PFSK-1 (cell line): Measurements from ENCODE around the gene SPATA17.

Experiments used
- FOXP2 ChIP-seq: optimal IDR thresholded peaks from 2 replicates; pipeline ENCODE3; 2011; ENCODE audit warnings: borderline replicate concordance, control low read depth, inconsistent platforms; ENCODE audit not compliant: insufficient read depth; ENCODE audit errors: extremely low read length, extremely low read depth
- POLR2AphosphoS5 ChIP-seq: IDR thresholded peaks from 2 replicates; pipeline ENCODE4 v1.6.1; 2012; ENCODE audit warnings: low read depth, mild to moderate bottlenecking, control low read depth, low read length, moderate library complexity
- REST ChIP-seq, 2 experiments: IDR thresholded peaks; 2 replicates each; pipeline versions ENCODE4 v1.6.1 to v1.8.0; 2011 to 2012; ENCODE audit warnings: low read depth in 2 of 2, low read length in 2 of 2, control low read depth in 1 of 2, inconsistent platforms in 1 of 2, mild to moderate bottlenecking in 1 of 2, moderate library complexity in 1 of 2; ENCODE audit not compliant: insufficient read depth in 1 of 2
- SIN3A ChIP-seq: IDR thresholded peaks from 2 replicates; pipeline ENCODE4 v1.6.1; 2012; ENCODE audit warnings: mild to moderate bottlenecking, low read length, moderate library complexity, borderline replicate concordance; ENCODE audit not compliant: insufficient read depth
- TAF1 ChIP-seq: IDR thresholded peaks from 2 replicates; pipeline ENCODE4 v1.6.1; 2012; ENCODE audit warnings: low read length, control low read depth, borderline replicate concordance; ENCODE audit not compliant: insufficient read depth

GRCh38 chr1:217910791-217911320 lies 279.7 kb downstream of the SPATA17 start:
- TF ChIP-seq TAF1, result no peak
- no peak for TF ChIP-seq POLR2AphosphoS5
- no peak for TF ChIP-seq SIN3A
- no peak for TF ChIP-seq REST (IDR thresholded peaks at IDR 0.05; ENCODE audit: insufficient read depth in 1 of 2, low read depth in 2 of 2, low read length in 2 of 2)
- TF ChIP-seq FOXP2, result no peak
